B cell (primary cell): Measurements from ENCODE around the gene ISOC2. TPM values are rescaled to one million over a fixed set of nuclear protein-coding genes. Genes with fewer than 3 reads are reported as not detected.

Experiments
- ATAC-seq: fragments of 200-7000 bp; cut with Tn5 transposase; one replicate; pipeline ENCODE4 v1.10.0; 2021; ENCODE audit warnings: low read depth, mild to moderate bottlenecking, moderate number of reproducible peaks, moderate library complexity
- CTCF ChIA-PET: fragments of 350-600 bp; sonication (Branson Sonifier 250); formaldehyde crosslinking; loops from one replicate; lab custom pipeline; 2021; ENCODE audit warnings: antibody characterized with exemption, inconsistent platforms; lab: Charles Lee
- POLR2A ChIA-PET: fragments of 350-600 bp; sonication (Branson Sonifier 250); formaldehyde crosslinking; loops from one replicate; lab custom pipeline; 2021; ENCODE audit warnings: antibody characterized with exemption; lab: Charles Lee
- DNase-seq: peaks from one replicate; pipeline ENCODE4 v3.0.0; 2013
- H2AFZ ChIP-seq: 2 replicates; pipeline ENCODE4 v1.6.1; 2012; ENCODE audit warnings: mild to moderate bottlenecking, low read depth, low read length; ENCODE audit not compliant: insufficient read depth, poor library complexity, severe bottlenecking
- H3K27ac ChIP-seq, 2 donors: 1 replicate in 1 of 2; 2 replicates in 1 of 2; pipeline ENCODE4 v1.5.1; 2012 to 2013; ENCODE audit warnings: low read length in 2 of 2, mild to moderate bottlenecking in 2 of 2, moderate library complexity in 1 of 2
- H3K27me3 ChIP-seq, 4 experiments: fragments of 200-600 bp in 1 of 4; sonication (generic) in 1 of 4; replicated peaks in 1 of 4; 1 replicate in 2 of 4; 2 replicates in 2 of 4; pipeline versions ENCODE4 v1.6.1 to v1.7.0; 2013 to 2016; ENCODE audit warnings: low read length in 3 of 4, mild to moderate bottlenecking in 2 of 4, mixed read lengths in 1 of 4, moderate library complexity in 1 of 4; ENCODE audit not compliant: insufficient read depth in 4 of 4, control insufficient read depth in 3 of 4; ENCODE audit errors: control extremely low read depth in 1 of 4
- H3K36me3 ChIP-seq, 2 experiments: replicated peaks in 1 of 2; 1 replicate in 1 of 2; 2 replicates in 1 of 2; pipeline versions ENCODE4 v1.6.1 to v1.7.1; 2013; ENCODE audit warnings: low read length in 1 of 2; ENCODE audit not compliant: insufficient read depth in 2 of 2, control insufficient read depth in 1 of 2; ENCODE audit errors: control extremely low read depth in 1 of 2, extremely low read depth in 1 of 2
- H3K4me1 ChIP-seq, 2 donors: fragments of 200-600 bp in 1 of 2; sonication (generic) in 1 of 2; 1 replicate in 1 of 2; 2 replicates in 1 of 2; pipeline versions ENCODE4 v1.5.1 to v1.6.1; 2013 to 2017; ENCODE audit warnings: low read length in 2 of 2; ENCODE audit not compliant: control insufficient read depth in 2 of 2, insufficient read depth in 2 of 2
- H3K4me2 ChIP-seq: replicated peaks from 2 replicates; pipeline ENCODE3; 2012; ENCODE audit warnings: mild to moderate bottlenecking, low read depth, low read length; ENCODE audit not compliant: poor library complexity, severe bottlenecking
- H3K4me3 ChIP-seq, 5 experiments: fragments of 200-600 bp in 1 of 5; sonication (generic) in 1 of 5; 1 replicate in 3 of 5; 2 replicates in 2 of 5; pipeline versions ENCODE4 v1.5.1 to v1.7.0; 2011 to 2016; ENCODE audit warnings: low read length in 4 of 5, mild to moderate bottlenecking in 4 of 5, low read depth in 2 of 5, control low read depth in 1 of 5, moderate library complexity in 1 of 5; ENCODE audit not compliant: insufficient read depth in 1 of 5; ENCODE audit errors: control extremely low read depth in 1 of 5, extremely low read depth in 1 of 5
- H3K79me2 ChIP-seq: fragments of 200-600 bp; sonication (generic); one replicate; pipeline ENCODE4 v1.6.0; 2016; ENCODE audit warnings: low read length; ENCODE audit not compliant: control insufficient read depth, insufficient read depth
- H3K9ac ChIP-seq: fragments of 200-600 bp; sonication (generic); 2 replicates; pipeline ENCODE4 v1.6.1; 2017; ENCODE audit warnings: mild to moderate bottlenecking, low read length, moderate library complexity
- H3K9me3 ChIP-seq, 3 donors: one replicate each; pipeline versions ENCODE4 v1.6.1 to v1.7.1; 2013; ENCODE audit warnings: low read length in 2 of 3; ENCODE audit not compliant: control insufficient read depth in 2 of 3, insufficient read depth in 1 of 3; ENCODE audit errors: control extremely low read depth in 1 of 3
- H4K20me1 ChIP-seq: 2 replicates; pipeline ENCODE4 v1.6.0; 2012; ENCODE audit warnings: mild to moderate bottlenecking, low read length; ENCODE audit not compliant: insufficient read depth, control insufficient read depth, poor library complexity, severe bottlenecking
- H3K27ac Mint-ChIP-seq: one replicate; pipeline ENCODE4 v1.8.0; 2021; ENCODE audit warnings: mixed read lengths
- H3K27me3 Mint-ChIP-seq: one replicate; pipeline ENCODE4 v1.8.0; 2021; ENCODE audit warnings: mixed read lengths
- H3K4me1 Mint-ChIP-seq: one replicate; pipeline ENCODE4 v1.8.0; 2021; ENCODE audit warnings: mixed read lengths
- H3K4me3 Mint-ChIP-seq: one replicate; pipeline ENCODE4 v1.8.0; 2021; ENCODE audit warnings: mixed read lengths
- H3K9me3 Mint-ChIP-seq: one replicate; pipeline ENCODE4 v1.8.0; 2022; ENCODE audit warnings: mixed read lengths; ENCODE audit not compliant: insufficient read depth
- CTCF ChIP-seq: fragments of 200-600 bp; IDR thresholded peaks from one replicate; pipeline ENCODE4 v1.8.0; 2022; ENCODE audit warnings: antibody characterized with exemption, mild to moderate bottlenecking
- EZH2 ChIP-seq: IDR thresholded peaks from 2 replicates; pipeline ENCODE4 v1.6.1; 2012; ENCODE audit warnings: borderline replicate concordance, low read depth, mild to moderate bottlenecking, moderate library complexity, low read length; ENCODE audit not compliant: insufficient read depth, poor library complexity, severe bottlenecking
- WGBS: methylation state at CpG from one replicate; pipeline ENCODE4 v1.1.5; 2013; ENCODE audit warnings: missing lambda C conversion rate; ENCODE audit not compliant: insufficient coverage; 5-methylcytosine and 5-hydroxymethylcytosine counted together
- intact Hi-C: fragments of 100-400 bp; cut with micrococcal nuclease; formaldehyde crosslinking; loops from one replicate; pipeline ENCODE4 v1.10.0; 2022
- polyA plus RNA-seq: library from polyadenylated mRNA; depleted of rRNA; stranded (reverse); fragments of >200 nt; gene quantifications from 2 replicates; pipeline ENCODE4 v1.2.3, GENCODE V29; 2012
- total RNA-seq, 2 donors: library from RNA; stranded (reverse); fragments of 120-200 nt in 1 of 2; gene quantifications; 1 replicate in 1 of 2; 2 replicates in 1 of 2; pipeline versions ENCODE4 v1.2.3 to v1.2.4, GENCODE V29; 2013 to 2022

ISOC2 gene
- total and polyA plus RNA-seq, 2 donors (not counting 1 experiment from before 2014, with no cell fraction given) = 10.0 to 27.6 TPM

DNA sequence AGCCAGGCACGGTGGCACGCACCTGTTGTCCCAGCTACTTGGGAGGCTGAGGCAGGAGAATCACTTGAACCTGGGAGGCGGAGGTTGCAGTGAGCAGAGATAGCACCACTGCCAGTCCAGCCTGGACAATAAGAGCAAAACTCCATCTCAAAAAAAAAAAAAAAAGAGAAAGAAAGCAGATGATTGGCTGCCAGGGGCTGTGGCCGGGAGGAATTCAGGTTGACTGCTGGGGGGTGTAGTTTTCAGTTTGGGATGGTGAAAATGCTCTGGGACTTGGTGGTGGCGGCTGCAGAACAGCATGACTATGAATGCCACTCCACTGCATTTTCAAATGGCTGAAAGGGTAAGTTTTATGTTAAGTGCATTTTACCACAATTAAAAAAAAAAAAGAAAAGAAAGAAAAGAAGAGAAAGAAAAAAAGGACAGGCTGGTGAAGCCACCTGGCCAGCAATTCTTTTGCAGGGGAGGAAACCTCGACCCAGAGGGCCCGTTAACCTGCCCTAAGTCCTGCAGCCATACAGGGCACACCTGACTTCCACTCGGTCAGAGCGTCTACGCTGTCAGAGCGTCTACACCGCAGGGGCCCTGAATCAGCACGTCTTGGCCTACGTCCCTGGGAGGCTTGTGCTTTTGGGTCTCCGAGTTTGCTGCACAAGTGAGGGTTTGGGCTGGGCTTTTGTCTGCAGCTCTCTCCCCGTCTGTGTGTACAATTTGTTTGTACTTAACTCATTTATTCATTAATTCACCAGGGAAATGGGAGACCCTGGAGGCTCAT lies 3.6 kb downstream of the ISOC2 start:
- no peak overlapping the region for H3K4me3 Mint-ChIP-seq
- Histone ChIP-seq H3K27ac (no peak overlapping the region), H3K4me3 (no peak overlapping the region), H3K9ac (no peak overlapping the region), H3K4me2 (no peak overlapping the region), H3K79me2 (no peaks in the 10 kb centered on the region), H4K20me1 (no peaks in the 10 kb centered on the region), H3K36me3 (peaks cover 0 to 2% of the 10 kb centered on the region in 2 experiments), H3K9me3 (peaks cover 0 to 6% (median 0%) of the 10 kb centered on the region in 3 donors), H2AFZ (no peak overlapping the region), H3K4me1 (peaks cover 12 to 14% of the 10 kb centered on the region in 2 donors), H3K27me3 (peaks cover 0 to 6% (median 0%) of the 10 kb centered on the region in 4 experiments)
- POLR2A ChIA-PET = no interaction called here
- no peaks in the 10 kb centered on the region for H3K9me3 Mint-ChIP-seq
- no peak overlapping the region for H3K27ac Mint-ChIP-seq
- H3K4me1 Mint-ChIP-seq = peaks cover 22% of the 10 kb centered on the region
- intact Hi-C loops = no loop called here
- DNase-seq (no peak), ATAC-seq (no peak)
- 90% methylated on average over 10 of the region's 16 CpGs for WGBS
- H3K27me3 Mint-ChIP-seq = peaks cover 9% of the 10 kb centered on the region
- TF ChIP-seq EZH2 = no peak
- TF ChIP-seq CTCF = no peak
- CTCF ChIA-PET = interaction anchor here (1.0 to 2.6 kb wide), 3 partner anchors 10 to 316 kb away, joined by 3 to 11 read pairs (median 4); no protein-coding TSS in a partner anchor

DNA sequence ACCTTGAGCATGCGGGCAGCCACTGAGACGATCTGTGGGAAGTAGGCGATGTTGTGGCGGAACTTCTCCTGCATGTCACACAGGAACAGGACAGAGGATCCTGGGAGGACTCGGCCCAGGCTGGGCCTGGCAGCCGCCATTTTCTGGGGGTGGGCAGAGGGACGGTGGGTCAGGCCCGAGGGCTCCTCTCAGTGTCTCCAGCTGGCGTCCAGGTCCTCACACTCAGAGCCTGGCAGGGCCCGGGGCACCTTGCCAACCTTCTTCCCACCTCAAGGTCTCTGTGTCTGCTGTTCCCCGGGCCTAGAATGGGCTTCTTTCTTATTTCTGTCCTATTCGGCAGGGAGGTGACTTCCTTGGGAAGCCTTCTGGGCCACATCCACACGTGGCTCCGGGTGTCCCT lies 5.1 kb downstream of the ISOC2 start:
- ChIA-PET POLR2A (no interaction called here), CTCF (no interaction called here)
- Histone ChIP-seq H3K36me3 (peaks cover 0 to 2% of the 10 kb centered on the region in 2 experiments), H3K27me3 (peaks cover 0 to 20% (median 7%) of the 10 kb centered on the region in 4 experiments), H3K79me2 (no peaks in the 10 kb centered on the region), H2AFZ (no peak overlapping the region), H3K4me2 (no peak overlapping the region), H3K27ac (no peak overlapping the region), H4K20me1 (no peaks in the 10 kb centered on the region), H3K9me3 (peaks cover 0 to 15% (median 0%) of the 10 kb centered on the region in 3 donors), H3K9ac (no peak overlapping the region), H3K4me3 (no peak overlapping the region), H3K4me1 (peaks cover 19 to 22% of the 10 kb centered on the region in 2 donors)
- H3K4me3 Mint-ChIP-seq = no peak overlapping the region
- intact Hi-C loops = no loop called here
- no peaks in the 10 kb centered on the region for H3K9me3 Mint-ChIP-seq
- ATAC-seq = no peak
- peak overlapping the region; percentile 15 for H3K27ac Mint-ChIP-seq
- WGBS = 94% methylated on average over 13 of the region's 14 CpGs
- DNase-seq = no peak
- TF ChIP-seq EZH2 (no peak), CTCF (no peak)
- H3K27me3 Mint-ChIP-seq = peaks cover 13% of the 10 kb centered on the region
- H3K4me1 Mint-ChIP-seq = peaks cover 20% of the 10 kb centered on the region
